GM19455 (cell line): Measurements from ENCODE around the gene YKT6.
"Not testable (repeated sequence)": the region's sequence is repeated elsewhere in the genome, so short reads cannot be mapped to it uniquely, and the experiment has no call there.

Experiments used
- ATAC-seq: cut with Tn5 transposase; IDR thresholded peaks from one replicate; pipeline ENCODE4 v1.9.1; 2021; ENCODE audit not compliant: unreplicated experiment

The YKT6 gene

DNA sequence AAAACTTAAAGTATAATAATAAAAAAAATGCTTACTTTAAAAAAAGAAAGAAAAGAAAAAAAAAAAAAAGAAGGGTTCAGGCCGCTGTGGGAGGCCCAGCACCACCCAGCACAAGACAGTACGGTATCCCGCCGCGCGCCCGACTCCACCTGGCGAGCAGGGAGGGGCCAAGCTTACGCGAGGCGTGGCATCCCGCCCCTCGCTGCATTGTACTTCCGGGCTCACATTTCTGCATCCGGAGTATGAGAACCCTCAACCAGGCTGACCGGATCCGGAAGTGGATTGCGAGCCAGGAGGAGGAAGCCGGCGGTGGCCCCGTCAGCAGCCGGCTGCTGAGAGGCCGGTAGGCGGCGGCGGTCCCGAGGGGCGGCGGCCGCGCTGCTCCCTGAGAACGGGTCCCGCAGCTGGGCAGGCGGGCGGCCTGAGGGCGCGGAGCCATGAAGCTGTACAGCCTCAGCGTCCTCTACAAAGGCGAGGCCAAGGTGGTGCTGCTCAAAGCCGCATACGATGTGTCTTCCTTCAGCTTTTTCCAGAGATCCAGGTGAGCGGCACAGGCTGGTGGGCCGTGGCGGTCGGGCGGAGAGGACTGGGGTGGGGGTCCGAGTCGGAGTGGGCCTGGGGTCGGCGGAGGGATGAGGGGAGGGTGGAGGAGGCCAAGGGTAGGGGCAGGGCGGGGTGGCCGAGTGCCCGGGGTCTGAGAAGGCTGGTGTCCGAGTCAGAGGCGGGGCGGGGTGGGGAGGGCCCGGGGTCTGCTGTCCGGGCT is at the start of gene YKT6:
YKT6 (plus strand) TSS at position 280 of the 763 bp plus-strand sequence; CDS start at position 438, 158 bp downstream.
- peak; percentile 98 for ATAC-seq

DNA sequence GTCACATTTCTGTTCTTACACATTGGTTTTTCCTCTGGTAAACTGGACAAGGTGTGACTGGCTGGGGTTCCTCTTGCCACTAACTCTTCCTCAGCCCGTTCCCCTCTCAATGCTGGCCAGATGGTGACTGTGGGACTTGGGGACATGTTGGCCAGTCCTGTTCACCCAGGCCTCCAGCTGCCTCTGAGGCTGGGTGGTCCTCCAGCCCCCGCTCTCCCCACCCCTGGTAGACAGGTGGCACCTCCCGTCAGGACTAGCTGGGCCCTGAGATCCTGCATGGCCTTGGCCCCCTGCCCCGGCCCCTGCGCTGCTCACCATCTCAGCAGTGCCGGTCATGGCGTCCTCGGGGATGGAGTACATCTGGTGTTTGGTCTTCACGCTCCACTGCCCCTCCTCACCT is 48.8 kb upstream of the YKT6 start:
- ATAC-seq = no peak

DNA sequence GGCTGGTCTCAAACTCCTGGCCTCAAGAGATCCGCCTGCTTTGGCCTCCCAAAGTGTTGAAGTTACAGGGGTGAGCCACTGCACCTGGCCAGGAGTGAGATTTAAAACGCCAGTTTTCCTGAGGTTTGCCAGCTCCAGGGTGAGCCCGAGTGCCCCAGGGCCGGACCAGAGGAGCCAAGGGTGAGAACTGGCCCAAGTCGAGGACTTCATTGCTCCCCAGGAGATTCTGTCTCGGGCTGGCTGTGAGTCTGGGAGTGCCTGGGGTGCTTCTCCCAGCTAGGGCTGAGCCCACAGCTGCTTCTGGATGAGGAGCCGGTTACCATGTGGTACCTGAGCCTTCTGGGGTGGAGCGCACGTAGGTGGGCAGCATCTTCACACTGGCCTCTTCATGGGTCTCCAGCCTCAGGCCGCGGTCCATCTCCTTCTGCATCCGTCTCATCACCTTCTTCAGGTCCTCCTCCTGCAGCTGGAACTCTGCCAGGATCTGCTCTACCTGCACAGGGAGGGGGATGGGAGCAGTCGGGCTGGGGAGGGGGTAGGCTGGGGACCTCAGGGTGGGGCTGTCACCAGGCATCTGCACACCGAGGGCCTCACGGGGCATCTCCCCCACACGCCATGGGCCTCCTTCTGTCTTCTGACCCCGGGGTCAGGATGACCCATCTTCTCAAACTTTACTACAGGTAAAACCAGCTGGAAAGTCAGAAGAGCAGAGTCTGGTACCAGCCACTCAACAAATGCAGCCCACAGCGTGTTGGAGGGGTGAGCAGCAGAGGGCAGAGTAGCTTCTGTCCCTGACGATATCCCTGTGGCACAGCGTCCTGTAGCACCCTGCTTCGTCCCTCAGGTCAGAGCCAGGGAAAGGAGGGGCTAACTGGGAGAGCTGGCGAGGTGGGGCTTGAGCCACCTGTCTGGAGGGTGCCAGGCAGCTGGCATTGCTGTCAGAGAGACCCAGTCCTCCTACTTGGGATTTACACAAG is 47.5 kb upstream of the YKT6 start:
- ATAC-seq = no peak

DNA sequence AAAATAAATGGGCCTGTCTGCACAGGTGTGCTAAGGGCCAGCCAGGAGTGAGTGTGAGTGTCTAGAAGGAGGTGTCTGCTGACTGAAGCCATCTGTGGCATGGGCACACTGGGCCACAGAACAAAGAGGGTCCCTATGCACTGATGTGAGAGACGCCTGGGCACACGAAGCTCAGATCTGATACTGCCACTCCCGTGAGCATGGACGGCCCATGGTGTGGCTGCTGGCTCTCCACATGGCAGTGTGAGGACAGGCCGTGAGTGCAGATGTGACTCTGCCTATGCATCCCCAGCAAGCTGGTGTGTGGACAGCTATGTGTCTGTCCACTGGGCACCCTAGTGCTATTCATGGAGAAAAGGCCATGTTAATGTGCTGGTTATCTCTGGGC is 46.8 kb upstream of the YKT6 start:
- no peak for ATAC-seq

DNA sequence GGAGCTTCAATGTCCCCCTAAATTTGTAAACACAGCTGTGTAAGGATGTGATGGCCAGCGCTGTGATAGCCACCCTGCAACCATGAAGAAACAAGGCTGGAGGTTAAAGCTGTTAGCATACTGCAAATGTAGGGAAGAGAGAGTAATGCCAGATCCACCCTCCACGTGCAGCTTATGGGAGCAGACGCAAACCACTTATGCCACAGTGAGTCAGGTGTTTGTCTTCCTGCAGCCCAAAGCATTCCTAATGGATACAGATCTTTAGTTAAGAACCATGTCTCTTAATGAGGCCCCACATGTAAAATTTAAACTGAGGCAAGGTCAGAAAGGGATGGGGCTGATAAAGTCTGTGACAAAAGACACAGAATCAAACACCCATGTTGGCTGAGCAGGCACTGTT is 46.1 kb upstream of the YKT6 start:
- ATAC-seq = no peak

DNA sequence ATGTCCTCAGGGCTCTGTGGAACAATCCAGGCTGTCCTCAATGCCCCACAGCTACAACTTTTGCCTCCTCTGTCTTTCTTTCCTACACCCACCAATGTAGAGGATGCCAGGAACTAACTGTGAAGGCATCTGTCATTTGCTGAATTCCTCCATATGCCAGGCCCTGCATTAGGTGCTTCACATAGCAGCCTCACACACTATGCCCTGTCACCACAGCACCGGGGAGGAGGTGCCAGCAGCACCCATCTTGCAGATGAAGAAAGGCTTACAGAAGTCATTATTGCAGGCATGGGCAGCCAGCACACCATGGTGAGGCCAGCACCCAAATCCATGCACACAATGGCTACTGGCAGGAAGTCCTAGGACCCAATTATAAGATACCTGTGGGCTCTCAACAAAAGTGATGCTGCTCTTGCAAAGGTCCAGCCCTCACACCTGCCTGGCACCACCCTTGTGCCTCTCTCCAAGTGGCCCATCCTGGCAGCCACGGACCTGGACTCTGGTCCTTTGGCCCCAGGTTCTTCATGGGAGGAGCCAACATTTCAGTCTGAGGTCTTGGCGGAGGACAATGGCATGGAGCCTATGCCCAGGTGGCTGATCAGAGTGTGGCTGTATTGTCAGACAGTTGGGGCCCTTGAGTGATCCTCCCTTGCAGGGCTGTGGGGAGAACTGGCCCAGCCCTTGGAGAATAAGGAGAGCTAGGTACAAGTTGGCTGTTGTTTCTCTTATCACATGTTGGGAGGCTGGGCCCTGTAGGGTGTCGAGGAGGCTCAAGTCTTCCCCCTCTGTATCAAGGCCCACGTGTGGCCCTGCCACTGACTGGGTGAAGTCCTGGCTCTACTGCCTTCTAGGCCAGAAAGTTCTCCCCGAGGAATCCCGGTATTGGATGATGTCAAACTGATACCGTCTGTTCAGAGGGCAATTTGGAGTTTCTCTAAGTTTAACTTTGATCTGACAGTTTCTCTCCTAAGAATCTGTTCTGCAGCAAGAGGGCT is 45.3 kb upstream of the YKT6 start:
- no peak for ATAC-seq

DNA sequence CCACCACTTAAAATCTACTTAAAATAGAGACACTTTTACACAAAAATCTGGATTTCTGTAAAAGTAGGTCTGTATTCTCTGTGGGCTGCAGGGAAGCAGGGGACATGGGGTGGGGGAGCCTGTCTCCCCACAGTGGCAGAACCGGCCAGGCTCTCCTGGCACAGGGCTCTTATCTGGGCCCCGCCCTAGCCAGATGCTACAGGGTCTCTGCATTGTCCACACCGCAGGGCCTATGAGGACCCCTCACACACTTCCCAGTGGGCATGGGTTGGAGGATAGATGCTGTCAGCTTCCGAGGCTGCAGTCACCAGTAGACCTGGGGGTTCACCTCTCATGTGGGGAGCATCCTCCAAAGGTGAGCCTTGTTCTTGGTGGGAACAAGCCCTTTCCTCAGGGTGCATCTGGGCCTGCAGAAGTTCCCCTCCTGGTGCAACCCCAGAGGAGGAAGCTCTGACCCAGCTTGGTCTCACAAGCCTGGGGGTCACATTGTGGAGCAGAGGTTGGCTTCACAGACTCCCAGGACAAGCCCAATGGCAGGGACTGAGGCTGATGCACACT is 44.2 kb upstream of the YKT6 start:
- no peak for ATAC-seq

DNA sequence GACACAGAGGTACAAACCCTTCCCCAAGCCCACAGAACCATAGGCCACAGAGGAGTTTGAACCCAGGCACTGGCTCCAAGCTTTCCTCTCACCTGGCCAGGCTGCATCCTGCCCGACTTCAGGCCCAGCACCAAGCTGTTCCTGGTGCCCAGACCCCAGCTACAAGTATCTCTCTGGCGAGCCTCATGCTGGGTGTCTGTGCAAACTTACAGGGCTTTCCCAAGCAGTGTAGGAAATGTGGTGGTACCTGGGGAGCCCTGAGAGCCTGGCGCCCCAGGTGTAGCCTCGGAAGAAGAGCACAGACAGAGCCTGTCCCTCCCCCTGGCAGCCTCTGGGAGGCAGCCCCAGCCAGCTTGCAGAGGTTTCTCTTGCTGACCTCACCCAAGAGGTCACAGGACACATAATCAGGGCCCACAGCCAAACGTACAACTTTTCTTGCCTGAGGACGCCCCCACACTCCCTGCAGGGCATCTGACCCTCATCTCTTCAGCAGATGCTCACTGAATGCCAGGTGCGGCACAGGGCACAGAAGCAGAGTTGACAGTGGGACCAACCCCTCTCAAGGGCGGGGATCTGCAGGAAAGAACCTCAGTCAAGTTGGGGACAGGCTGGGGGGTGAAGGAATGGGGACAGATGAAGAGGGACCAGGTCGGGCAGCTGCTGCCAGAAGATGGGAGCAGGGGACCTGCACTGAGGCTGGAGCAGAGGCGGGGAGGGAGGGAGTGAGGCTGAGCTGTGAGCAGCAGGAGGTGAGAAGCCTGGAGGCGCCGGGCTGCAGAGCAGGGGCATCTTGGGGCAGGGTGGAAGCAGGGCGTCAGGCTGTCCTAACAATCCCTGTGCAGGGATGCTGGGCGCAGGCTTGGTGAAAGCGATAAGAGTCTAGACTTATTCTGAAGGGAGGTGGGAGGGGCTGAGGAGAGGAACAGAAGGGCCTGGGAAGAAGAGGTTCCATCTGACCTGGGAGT is 43.4 kb upstream of the YKT6 start:
- no peak for ATAC-seq

DNA sequence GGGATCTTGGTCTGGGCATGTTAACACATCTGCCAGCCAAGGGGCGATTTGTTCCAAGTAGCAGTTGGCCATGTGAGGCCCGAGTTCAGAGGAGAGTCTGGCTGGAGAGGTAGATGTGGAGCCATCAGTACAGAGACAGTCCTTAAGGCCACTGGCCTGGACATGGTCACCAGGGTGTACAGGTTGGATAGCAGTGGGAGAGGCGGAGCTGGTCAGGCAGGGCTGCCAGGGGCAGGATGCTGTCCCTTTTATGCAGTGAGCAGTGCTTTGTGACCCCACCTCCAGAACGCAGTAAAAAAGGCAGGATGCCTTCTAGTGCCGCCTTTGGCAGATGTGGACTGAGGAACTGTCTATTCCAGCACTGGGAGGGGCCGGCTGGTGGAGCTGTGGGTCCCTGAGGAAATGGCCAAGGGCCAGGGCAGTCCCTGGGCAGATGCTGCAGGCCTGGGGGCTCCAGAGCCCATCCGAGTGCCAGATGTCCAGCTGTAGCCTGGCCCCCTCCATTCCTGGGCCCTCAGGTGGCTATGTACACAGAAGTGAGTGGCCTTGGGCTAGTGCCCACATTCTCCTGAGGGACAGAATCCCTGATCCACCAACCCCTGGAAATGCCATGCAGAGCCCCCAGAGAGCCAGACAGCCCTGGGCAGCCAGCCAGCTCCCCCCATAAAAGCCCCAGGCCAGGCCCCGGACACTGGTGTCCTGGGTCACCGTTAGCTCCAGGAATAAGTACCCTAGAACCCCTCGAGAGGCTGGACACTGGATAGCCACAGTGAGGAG is 42.5 kb upstream of the YKT6 start:
- ATAC-seq = no peak

DNA sequence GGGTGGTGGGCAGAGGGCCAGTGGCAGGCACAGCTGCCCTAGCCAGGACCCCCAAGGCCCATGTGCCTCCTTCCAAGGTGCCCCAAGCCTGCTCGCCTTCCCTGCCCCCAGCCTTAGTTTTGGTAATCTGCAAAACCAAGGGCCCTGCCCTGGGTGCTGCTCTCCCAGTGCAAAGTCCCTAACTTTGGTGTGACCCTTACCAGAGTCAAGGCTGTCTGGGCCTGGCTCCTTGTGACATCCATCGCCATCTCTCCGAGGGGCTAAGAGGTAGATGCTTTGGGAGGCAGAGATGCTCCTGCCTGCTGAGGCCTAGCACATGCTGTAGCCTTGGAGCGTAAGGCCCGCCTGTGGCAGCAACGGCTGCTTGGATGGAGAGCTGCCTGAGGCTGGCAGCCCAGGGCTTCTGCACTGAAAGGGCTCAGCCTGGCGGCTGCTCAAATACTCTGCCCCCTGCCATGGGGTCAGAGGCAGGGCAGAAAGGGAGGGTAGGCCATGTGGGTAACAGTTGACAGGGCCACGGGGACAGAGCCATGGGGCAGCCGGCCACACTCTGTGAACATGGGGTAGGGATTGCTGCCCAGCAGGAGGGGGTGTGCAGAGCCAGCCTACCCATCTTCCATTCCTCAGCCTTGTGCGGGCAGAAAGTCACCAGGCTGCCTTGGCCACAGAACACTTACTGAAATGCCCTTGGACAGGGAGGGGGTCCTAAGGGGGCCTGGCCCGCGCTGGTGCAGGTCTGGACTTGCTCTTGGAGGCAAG is 41.7 kb upstream of the YKT6 start:
- no peak for ATAC-seq

DNA sequence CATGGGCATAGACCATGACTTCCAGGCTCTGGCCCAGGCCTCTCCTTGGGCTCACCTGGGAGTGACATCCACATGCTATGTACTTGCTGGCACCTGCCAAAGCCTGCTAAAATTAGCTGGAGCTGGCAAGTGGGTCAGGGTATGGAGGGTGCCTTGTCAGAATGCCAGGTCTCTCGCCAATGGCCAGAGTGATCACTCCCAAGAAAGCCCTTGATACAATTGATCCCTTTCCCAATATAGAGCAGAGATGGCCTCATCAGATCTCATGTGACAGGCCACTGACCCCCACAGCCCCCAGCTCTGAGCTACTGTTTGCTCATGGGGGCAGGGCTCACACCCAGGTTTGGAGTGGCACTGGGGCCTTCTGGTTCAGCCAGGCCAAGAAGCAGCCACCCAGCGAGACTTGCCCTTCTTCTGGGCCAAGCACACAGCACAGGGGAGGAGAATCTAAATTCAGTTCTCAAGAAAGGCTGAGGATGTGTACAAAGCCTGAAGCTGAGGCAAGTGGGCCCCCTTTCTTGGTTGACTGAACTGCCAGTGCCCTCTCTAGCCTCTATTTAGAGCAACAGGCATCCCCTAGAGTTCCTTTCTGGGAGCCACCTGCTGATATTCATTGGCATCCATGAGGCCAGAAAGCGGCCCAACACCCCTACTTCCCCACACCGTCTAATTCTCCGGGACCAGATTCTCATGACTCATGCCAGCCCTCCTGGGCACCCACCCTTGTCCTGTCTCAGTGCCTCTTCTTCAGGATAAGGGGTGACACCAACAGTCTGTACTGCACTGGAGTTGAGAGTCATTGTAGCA is 40.8 kb upstream of the YKT6 start:
- ATAC-seq = no peak

DNA sequence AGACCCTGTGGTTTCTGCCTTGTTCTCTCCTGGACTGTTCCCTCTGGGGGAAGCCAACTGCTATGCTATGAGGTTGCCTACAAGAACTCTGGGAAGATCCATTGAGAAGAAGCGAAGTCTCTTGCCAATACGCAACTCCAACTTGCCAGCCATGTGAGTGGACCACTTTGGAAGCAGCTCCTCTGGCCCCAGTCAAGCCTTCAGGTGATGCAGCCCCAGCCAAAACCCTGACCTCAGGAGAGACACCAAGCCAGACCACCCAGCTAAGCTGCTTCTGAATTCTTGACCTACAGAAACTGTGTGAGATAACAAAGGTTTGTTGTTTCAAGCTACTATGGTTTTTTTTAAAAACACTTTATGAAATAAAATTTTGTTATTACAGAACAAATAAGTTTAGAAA is 39.4 kb upstream of the YKT6 start:
- no peak for ATAC-seq

DNA sequence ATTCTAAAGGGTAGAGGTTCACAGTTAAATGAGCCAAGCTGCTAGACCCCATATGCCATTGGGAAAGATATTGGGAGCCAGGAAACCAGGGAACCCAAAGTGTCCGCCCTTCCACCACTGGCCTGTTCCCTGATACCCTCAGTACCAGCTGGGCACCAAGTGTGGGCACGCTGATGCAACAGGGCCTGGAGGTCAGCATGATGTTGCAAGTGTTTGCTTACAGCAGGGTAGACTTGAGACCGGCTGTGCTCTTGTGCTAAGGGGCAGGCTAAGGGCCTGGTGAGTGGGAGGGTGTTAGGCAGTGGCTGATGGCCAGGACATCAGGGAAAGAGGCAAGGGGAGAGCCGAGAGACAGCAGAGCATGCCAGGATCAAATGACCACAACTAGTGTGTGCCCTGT is 38.6 kb upstream of the YKT6 start:
- no peak for ATAC-seq

DNA sequence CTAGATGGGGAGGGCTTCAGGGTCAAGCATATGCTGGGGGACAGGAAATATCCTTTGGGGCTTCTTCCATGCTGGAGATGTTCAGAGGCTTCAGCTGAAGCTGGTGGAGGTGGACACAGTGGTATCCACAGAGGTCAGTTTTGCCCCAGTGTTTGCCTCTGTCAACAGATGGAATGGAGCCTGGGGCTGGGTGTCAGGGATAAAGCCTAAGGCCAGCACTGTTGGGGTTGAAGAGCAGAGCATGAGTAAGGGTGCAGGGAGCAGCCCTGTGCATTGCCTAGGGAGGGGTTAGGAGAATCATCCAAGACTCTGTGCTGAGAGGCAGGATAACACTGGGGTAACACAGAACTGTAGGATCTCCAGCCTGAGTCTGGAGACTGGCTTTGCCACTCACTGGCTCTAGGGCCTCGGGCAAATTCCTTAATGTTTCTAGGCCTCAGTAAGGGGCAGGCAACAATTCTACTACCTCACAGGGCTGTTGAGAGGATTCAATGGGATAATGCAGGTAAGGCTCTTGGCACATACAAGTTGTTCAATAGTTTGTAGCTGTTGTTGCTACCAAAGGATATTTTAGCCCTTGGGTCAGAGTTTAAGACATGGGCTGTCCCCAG is 37.9 kb upstream of the YKT6 start:
- no peak for ATAC-seq

DNA sequence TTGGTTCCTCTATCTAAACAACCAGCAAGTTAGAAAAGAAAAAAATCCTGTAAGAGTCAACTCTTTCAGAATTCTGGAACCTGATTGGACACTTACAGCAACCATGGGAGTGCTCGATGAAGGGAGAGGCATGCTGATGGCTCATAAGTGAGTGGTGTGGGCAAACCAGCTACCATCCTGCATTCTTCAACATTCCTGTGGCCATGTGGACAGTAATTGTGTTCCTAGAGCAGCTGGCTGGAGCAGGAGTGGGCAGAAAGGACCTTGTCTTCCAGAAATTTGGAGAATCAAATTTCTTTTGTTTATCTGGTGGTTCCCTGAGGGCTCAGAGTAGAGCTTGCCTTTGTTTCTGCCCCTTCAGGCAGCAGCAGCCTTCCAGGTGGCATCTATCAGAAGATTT is 37.2 kb upstream of the YKT6 start:
- ATAC-seq = no peak

DNA sequence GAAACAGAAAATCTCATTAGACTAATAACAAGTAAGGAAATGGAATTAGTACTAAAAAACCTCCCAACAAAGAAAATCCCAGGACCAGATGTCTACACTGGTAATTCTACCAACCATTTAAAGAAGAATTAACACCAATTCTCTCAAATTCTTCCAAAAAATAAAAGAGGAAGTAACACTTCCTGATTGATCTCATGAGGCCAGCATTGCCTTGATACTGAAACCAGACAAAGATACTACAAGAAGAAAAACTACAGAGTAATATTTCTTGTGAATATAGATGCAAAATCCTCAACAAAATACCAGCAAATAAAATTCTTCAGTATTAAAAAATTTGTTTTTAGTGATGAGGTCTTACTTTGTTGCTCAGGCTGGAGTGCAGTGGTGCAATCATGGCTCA is 32.9 kb upstream of the YKT6 start:
- no peak for ATAC-seq

DNA sequence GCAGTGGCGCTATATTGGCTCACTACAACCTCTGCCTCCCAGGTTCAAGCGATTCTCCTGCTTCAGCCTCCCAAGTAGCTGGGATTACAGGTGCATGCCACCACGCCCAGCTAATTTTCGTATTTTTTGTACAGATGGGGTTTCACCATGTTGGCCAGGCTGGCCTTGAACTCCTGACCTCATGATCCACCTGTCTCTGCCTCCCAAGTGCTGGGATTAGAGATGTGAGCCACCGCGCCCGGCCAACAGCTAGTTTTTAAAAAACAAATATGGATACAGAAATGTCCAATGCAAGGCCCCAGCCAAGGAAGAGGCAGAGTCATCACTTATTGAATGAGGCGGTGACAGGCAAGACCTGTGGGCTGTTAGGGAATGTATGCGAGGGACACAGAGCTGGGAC is 28.9 kb upstream of the YKT6 start:
- not testable (repeated sequence) for ATAC-seq
